ENCODE results near the gene TOLLIP.

Gene TOLLIP

GRCh38 chr11:1228101-1228821, 81.2 kb downstream of the TOLLIP start:
- DNase-seq, result no peak

DNA sequence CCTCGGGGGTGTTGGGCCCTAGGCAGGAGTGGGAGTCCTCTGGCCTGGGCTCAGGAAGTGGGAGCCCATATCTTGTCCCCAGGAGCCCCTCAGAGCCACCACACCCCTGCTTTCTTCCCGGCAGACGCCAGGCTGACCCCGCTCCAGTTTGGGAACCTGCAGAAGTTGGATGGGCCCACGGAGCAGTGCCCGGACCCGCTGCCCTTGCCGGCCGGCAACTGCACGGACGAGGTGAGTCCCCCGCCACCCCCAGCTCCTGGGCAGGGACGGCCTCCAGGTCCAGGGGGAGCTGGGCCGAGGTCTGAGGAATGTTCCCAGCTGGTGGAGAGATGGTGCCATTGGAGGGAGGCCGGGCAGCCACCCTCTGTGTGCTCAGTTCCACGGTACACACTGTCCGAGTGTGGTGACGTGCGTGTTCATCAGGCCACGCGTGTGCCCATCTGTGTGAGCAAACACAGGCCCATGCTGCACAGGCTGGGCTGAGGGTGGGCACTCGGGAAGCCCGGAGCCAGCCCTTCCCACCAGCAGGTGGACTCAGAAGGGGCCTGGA, 81.8 kb downstream of the TOLLIP start:
- DNase-seq, result no peak

GRCh38 chr11:1226986-1227550, 82.4 kb downstream of the TOLLIP start:
- no peak for DNase-seq

DNA sequence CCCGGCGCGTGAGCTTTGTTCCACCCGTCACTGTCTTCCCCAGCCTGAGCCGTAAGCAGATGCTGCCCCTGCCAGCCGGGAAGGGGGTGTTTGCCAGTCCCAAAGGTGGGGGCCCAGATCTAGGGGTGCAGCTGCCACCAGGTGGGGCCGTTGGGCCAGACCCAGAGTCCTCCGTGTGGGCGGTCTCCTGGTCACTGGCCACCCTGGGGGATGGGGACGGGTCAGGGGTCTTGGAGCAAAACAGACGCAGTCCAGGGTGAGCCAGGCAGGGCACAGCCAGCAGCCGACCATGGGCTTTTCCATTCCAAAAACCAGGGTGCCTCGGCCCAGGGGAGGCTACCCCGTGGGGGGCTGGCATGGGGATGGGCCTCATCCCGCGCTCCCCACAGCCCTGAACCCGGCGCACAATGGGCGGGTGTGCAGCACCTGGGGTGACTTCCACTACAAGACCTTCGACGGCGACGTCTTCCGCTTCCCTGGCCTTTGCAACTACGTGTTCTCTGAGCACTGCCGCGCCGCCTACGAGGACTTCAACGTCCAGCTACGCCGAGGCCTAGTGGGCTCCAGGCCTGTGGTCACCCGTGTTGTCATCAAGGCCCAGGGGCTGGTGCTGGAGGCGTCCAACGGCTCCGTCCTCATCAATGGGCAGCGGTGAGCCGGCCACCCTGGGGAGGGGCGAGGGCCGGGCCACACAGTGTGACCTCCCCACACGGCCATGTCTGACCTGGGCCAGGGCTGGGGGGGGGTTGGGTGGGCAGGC, 83.0 kb downstream of the TOLLIP start:
- DNase-seq, result no peak

DNA sequence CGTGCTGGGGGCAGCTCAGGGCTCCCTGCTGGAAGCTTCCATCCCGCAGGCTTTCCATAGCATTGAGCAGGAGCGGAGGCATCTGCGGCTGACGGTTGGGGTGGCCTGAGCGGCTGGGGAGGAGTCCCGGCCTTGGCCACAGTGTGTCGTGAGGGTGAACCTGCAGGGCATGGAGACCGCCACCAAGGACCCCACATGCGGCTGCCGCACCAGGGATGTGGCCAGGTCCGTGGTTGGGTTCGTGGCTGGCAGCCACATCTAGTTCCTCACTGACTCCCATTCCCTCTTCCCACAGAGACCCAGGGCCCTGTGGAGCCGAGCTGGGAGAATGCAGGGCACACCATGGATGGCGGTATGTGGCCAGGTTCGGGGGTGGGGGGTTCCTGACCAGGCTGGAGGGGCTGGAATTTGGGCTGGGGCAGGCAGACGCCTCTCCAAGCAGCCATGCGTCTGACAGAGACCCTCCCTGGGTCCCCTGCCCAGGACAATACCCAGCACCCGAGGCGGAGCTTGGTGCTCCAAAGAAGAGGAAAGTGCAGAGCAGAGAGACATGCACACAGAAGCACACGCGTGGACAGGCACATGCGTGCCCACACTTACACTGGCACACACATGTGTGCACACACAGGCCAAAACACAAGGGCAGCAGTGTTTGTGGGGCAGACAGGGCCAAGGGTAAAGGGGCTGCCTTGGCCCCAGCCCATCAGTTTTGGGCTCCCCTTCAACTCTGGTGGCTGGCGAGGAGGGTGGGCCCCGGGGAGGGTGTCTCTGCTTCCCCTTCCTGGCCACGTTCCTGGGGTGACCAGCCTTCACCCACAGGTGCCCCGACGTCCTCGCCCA, 83.8 kb downstream of the TOLLIP start:
- no peak for DNase-seq

GRCh38 chr11:1224491-1225385, 84.7 kb downstream of the TOLLIP start:
- no peak for DNase-seq

Data from MV-4-11 (cell line).